KOPT-K1 (cell line): ENCODE data around the gene ZBTB44.

ENCODE experiments used
- H3K27ac ChIP-seq: fragments of 200-600 bp; sonication (generic); 2 replicates; pipeline ENCODE4 v1.5.1; 2016; ENCODE audit warnings: antibody characterized with exemption, mild to moderate bottlenecking, low read depth, low read length; ENCODE audit not compliant: poor library complexity, severe bottlenecking
- H3K36me3 ChIP-seq: fragments of 200-600 bp; sonication (generic); 2 replicates; pipeline ENCODE4 v1.5.1; 2017; ENCODE audit warnings: antibody characterized with exemption, mild to moderate bottlenecking, low read length, moderate library complexity; ENCODE audit not compliant: insufficient read depth
- H3K9me3 ChIP-seq: fragments of 200-600 bp; sonication (generic); 2 replicates; pipeline ENCODE4 v1.5.1; 2017; ENCODE audit warnings: antibody characterized with exemption, low read length, mild to moderate bottlenecking; ENCODE audit not compliant: insufficient read depth, poor library complexity, severe bottlenecking

The ZBTB44 gene

GRCh38 chr11:130192845-130193267, 121.9 kb downstream of the ZBTB44 start:
- Histone ChIP-seq H3K9me3 (no peaks in the 10 kb centered on the region), H3K36me3 (no peaks in the 10 kb centered on the region), H3K27ac (no peak overlapping the region)

DNA sequence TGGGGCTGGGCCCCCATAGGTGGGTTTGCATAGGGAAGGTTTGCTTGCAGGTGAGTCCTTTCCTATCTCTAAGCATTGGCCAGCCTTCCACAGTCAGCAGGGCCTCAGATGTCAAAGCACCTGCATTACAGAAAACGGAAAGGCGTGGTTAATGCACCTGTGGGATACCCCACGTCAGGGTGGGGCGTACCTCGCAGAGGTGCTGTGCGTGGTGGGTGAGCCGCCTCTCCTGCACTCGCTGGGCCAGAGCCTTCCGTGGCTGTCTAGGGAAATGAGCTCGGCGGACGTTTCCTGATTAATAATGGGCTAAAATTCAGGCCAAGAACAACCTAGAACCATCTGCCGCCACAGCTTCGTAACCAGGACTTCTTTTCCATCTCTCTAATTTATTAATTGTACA, 122.8 kb downstream of the ZBTB44 start:
- no peak overlapping the region for H3K27ac ChIP-seq
- no peaks in the 10 kb centered on the region for H3K9me3 ChIP-seq
- no peaks in the 10 kb centered on the region for H3K36me3 ChIP-seq

GRCh38 chr11:130190371-130190881, 124.3 kb downstream of the ZBTB44 start:
- Histone ChIP-seq H3K9me3 (no peaks in the 10 kb centered on the region), H3K36me3 (no peaks in the 10 kb centered on the region), H3K27ac (no peak overlapping the region)

DNA sequence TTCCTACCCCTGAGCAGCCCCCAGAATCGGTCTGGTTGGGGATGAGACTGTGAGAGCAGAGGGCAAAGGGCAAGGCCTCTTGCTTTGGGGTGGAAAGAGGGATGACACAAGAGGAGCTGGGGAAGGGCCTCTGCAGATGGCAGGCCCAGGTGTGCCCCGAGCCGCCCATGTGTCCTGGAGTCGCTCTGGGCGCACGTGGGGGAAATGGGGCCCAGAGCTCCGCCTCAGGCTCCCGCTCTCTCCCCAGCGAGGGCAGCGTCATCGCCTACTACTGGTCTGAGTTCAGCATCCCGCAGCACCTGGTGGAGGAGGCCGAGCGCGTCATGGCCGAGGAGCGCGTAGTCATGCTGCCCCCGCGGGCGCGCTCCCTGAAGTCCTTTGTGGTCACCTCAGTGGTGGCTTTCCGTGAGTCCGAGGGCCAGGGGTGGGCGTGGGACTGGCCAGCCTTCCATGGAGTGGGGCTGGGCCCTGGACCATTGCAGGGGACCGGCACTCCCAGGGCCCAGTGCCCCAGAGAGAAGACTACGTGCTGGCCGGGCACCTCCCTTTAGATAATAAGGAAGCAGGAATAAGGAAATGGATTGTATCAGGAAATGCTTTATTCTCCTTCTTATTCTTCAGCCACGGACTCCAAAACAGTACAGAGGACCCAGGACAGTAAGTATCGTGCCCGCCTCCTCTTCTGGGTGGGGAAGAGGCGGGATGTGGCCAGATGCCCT, 125.1 kb downstream of the ZBTB44 start:
- H3K9me3 ChIP-seq: no peaks in the 10 kb centered on the region
- H3K36me3 ChIP-seq: no peaks in the 10 kb centered on the region
- no peak overlapping the region for H3K27ac ChIP-seq

DNA sequence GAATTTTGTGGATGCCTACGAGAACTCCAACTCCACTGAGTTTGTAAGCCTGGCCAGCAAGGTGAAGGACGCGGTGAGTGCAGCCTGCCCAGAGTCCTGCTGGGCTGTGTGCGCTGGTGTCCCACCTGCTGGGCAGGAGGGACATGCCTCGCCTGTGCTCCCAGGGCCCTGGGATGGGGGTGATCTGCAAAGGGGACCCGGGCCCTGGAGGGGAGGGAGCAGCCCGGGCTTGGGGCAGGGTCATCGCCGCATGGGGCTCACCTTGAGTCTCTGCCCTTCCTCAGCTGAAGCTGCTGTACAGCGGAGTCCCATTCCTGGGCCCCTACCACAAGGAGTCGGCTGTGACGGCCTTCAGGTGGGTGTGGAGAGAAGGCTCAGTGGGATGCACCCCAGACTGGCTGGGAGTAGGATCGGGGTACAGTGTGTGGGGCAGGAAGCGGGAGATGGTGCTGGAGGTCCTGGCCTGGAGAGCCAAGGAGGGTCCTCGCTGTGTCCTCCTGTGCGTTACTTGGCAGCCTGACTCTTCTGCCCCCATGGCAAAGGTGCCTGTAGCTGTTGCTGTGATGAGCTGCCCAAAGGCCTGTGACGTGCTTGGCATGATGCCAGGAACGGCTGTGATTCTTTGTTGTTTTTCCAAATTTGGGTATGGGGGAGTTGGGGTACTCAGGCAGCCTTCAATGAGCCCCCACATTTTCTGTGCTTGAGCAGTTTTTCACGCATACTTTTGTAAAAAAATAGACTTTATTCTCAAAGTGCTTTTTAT, 126.0 kb downstream of the ZBTB44 start:
- Histone ChIP-seq H3K27ac (no peak overlapping the region), H3K36me3 (no peaks in the 10 kb centered on the region), H3K9me3 (no peaks in the 10 kb centered on the region)

GRCh38 chr11:130188047-130188446, 126.7 kb downstream of the ZBTB44 start:
- Histone ChIP-seq H3K27ac (no peak overlapping the region), H3K9me3 (no peaks in the 10 kb centered on the region), H3K36me3 (no peaks in the 10 kb centered on the region)

DNA sequence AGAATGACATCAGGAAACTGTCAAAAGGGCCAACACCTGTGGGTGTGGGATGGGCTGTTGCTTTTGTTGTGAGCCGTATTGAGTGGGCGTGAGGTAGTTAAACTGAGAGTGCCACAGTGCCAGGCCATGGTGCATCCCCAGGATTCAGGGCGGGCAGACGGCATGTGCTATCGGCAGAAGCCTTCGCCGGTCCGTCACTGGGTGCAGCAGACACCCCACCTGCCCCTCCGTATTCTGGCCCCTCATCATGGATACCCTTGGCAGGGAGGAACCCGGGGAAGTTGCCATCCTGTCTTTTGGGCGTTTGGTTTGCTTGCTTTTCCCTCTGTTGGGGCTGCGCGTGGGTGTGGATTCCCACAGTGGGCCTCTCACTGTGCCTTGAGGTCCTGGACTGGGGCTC, 127.6 kb downstream of the ZBTB44 start:
- Histone ChIP-seq H3K36me3 (no peaks in the 10 kb centered on the region), H3K9me3 (no peaks in the 10 kb centered on the region), H3K27ac (no peak overlapping the region)

GRCh38 chr11:130183878-130184610, 130.7 kb downstream of the ZBTB44 start:
- Histone ChIP-seq H3K9me3 (no peaks in the 10 kb centered on the region), H3K36me3 (no peaks in the 10 kb centered on the region), H3K27ac (no peak overlapping the region)

- Histone ChIP-seq H3K36me3 (no peaks in the 10 kb centered on the region), H3K9me3 (no peaks in the 10 kb centered on the region)
Observed at GRCh38 chr11:130181295-130182272, 133.1 kb downstream of the ZBTB44 start.

GRCh38 chr11:130180896-130181294, 133.8 kb downstream of the ZBTB44 start:
- Histone ChIP-seq H3K36me3 (no peaks in the 10 kb centered on the region), H3K9me3 (no peaks in the 10 kb centered on the region), H3K27ac (no peak overlapping the region)

More at GRCh38 chr11:130181295-130182272, 133.1 kb downstream of the ZBTB44 start:
- H3K27ac ChIP-seq: no peak overlapping the region

- H3K36me3 ChIP-seq: no peaks in the 10 kb centered on the region
- no peak overlapping the region for H3K27ac ChIP-seq
Observed at GRCh38 chr11:130180491-130180890, 134.2 kb downstream of the ZBTB44 start.

DNA sequence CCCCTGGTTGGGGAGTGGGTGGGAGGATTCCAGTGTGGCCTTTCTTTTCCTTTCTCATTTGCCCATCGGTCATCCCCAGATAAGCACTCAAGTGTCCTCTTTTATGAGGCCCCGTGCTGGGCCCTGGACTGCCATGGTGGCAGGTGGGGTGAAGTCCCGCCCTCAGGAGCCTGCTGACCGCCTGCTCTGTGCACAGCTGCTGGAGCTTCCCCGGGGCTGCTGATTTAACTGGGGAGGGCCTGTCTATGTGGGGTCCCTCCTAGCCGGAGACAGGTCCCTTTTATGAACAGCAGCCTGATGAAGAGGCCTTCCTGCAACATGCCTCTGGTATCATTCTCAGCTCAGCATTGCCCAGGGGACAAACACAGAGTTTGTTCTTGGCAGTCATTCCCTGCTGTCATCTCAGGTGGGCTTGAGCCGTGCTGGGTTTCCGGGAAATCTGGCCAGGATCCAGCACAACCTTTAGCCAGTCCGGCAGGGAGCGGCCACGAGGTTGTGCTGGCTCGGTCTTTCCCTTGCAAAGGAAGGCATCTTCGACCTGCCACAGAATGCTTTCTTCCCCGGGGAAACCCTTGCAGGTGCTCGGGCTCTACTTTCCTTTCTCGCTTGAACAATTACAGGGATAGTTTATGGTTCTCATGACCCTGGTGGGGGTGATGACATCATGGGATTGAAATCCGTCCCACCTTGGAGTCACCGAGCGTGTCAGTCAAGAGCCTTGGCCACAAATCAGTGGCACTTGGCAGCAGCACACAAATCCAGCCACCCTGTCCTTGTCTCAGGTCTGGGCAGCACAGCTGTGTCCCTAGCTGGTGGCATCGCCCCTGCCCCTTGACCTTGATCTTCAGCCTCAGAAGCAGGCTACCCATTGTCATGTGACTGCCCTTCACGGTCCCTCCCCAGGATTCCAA, 135.1 kb downstream of the ZBTB44 start:
- Histone ChIP-seq H3K9me3 (no peaks in the 10 kb centered on the region), H3K27ac (no peak overlapping the region), H3K36me3 (no peaks in the 10 kb centered on the region)

More at GRCh38 chr11:130180491-130180890, 134.2 kb downstream of the ZBTB44 start:
- no peaks in the 10 kb centered on the region for H3K9me3 ChIP-seq
